Activated CD8-positive, alpha-beta memory T cell treated with anti-CD3 and anti-CD28 coated beads, Interleukin-2, amount 10 ng/mL, durations not matched to agents 7 days and 5 days (primary cell): ENCODE data around the gene ANKRD31. TPM values are rescaled to one million over a fixed set of nuclear protein-coding genes. Genes with fewer than 3 reads are reported as not detected.
"Not testable (repeated sequence)": the region's sequence is repeated elsewhere in the genome, so short reads cannot be mapped to it uniquely, and the experiment has no call there.

Experiments
- ATAC-seq: fragments of 150-1000 bp; cut with Tn5 transposase; one replicate; pipeline ENCODE4 v1.10.0; 2021; ENCODE audit warnings: moderate library complexity
- CTCF ChIA-PET: fragments of 350-600 bp; sonication (Branson Sonifier 250); formaldehyde crosslinking; loops from one replicate; lab custom pipeline; 2021; ENCODE audit warnings: antibody characterized with exemption; lab: Charles Lee
- DNase-seq: peaks from one replicate; pipeline ENCODE4 v3.0.0-alpha.2; 2020
- H3K27ac Mint-ChIP-seq: one replicate; pipeline ENCODE4 v1.8.0; 2021; ENCODE audit warnings: mild to moderate bottlenecking, mixed read lengths
- H3K27me3 Mint-ChIP-seq: one replicate; pipeline ENCODE4 v1.8.0; 2021; ENCODE audit warnings: mixed read lengths
- H3K36me3 Mint-ChIP-seq: one replicate; pipeline ENCODE4 v1.8.0; 2021; ENCODE audit warnings: mild to moderate bottlenecking, mixed read lengths
- H3K4me1 Mint-ChIP-seq: one replicate; pipeline ENCODE4 v1.8.0; 2021; ENCODE audit warnings: mixed read lengths
- H3K4me3 Mint-ChIP-seq: one replicate; pipeline ENCODE4 v1.8.0; 2021; ENCODE audit warnings: mild to moderate bottlenecking, moderate library complexity, mixed read lengths
- H3K9me3 Mint-ChIP-seq: one replicate; pipeline ENCODE4 v1.8.0; 2022; ENCODE audit warnings: low read depth, mixed read lengths
- total RNA-seq, 2 experiments: library from RNA; stranded (reverse); gene quantifications; one replicate each; pipeline ENCODE4 v1.2.3, GENCODE V29; 2021

ANKRD31 gene
- total RNA-seq, 2 experiments from 2014 or later = 0.26 to 0.28 TPM

- CTCF ChIA-PET = no interaction called here
- no peaks in the 10 kb centered on the region for H3K4me1 Mint-ChIP-seq
- ATAC-seq = no peak
- peaks cover 27% of the 10 kb centered on the region for H3K27me3 Mint-ChIP-seq
- no peak overlapping the region for H3K27ac Mint-ChIP-seq
- H3K9me3 Mint-ChIP-seq = no peaks in the 10 kb centered on the region
- no peak overlapping the region for H3K4me3 Mint-ChIP-seq
- H3K36me3 Mint-ChIP-seq = no peaks in the 10 kb centered on the region
- no peak for DNase-seq
These were observed 25.6 kb upstream of the ANKRD31 start for GRCh38 chr5:75262271-75262670.

- no peaks in the 10 kb centered on the region for H3K4me1 Mint-ChIP-seq
- peaks cover 23% of the 10 kb centered on the region for H3K27me3 Mint-ChIP-seq
- peaks cover 2% of the 10 kb centered on the region for H3K9me3 Mint-ChIP-seq
- CTCF ChIA-PET = no interaction called here
- no peak for DNase-seq
- no peak for ATAC-seq
- no peak overlapping the region for H3K27ac Mint-ChIP-seq
- no peaks in the 10 kb centered on the region for H3K36me3 Mint-ChIP-seq
- no peak overlapping the region for H3K4me3 Mint-ChIP-seq
These were observed 24.0 kb upstream of the ANKRD31 start for GRCh38 chr5:75260708-75261107.

- H3K9me3 Mint-ChIP-seq, ATAC-seq, DNase-seq, CTCF ChIA-PET, H3K4me1 Mint-ChIP-seq, H3K36me3 Mint-ChIP-seq, H3K4me3 Mint-ChIP-seq, H3K27ac Mint-ChIP-seq: not testable (repeated sequence)
- H3K27me3 Mint-ChIP-seq = peaks cover 15% of the 10 kb centered on the region
These were observed 13.8 kb upstream of the ANKRD31 start for GRCh38 chr5:75250452-75250851.

- H3K9me3 Mint-ChIP-seq = no peaks in the 10 kb centered on the region
- no peak overlapping the region for H3K27ac Mint-ChIP-seq
- no peaks in the 10 kb centered on the region for H3K4me1 Mint-ChIP-seq
- DNase-seq (no peak), ATAC-seq (no peak)
- CTCF ChIA-PET = no interaction called here
- H3K27me3 Mint-ChIP-seq = peaks cover 7% of the 10 kb centered on the region
- no peaks in the 10 kb centered on the region for H3K36me3 Mint-ChIP-seq
- no peak overlapping the region for H3K4me3 Mint-ChIP-seq
These were observed 8.3 kb upstream of the ANKRD31 start for GRCh38 chr5:75245023-75245422.

- ATAC-seq (no peak), DNase-seq (no peak)
- peaks cover 2% of the 10 kb centered on the region for H3K4me1 Mint-ChIP-seq
- H3K27ac Mint-ChIP-seq = no peak overlapping the region
- H3K4me3 Mint-ChIP-seq = no peak overlapping the region
- H3K9me3 Mint-ChIP-seq = no peaks in the 10 kb centered on the region
- H3K27me3 Mint-ChIP-seq = peaks cover 2% of the 10 kb centered on the region
- no peaks in the 10 kb centered on the region for H3K36me3 Mint-ChIP-seq
- CTCF ChIA-PET = no interaction called here
These were observed 6.8 kb upstream of the ANKRD31 start for GRCh38 chr5:75243510-75243909.

- Mint-ChIP-seq H3K27ac (no peak overlapping the region), H3K4me3 (no peak overlapping the region), H3K9me3 (no peaks in the 10 kb centered on the region), H3K36me3 (no peaks in the 10 kb centered on the region), H3K27me3 (peaks cover 2% of the 10 kb centered on the region), H3K4me1 (peaks cover 3% of the 10 kb centered on the region)
- DNase-seq = no peak
- no peak for ATAC-seq
- CTCF ChIA-PET = no interaction called here
These were observed 6.4 kb upstream of the ANKRD31 start for GRCh38 chr5:75243100-75243499.

- H3K4me1 Mint-ChIP-seq = peaks cover 5% of the 10 kb centered on the region
- no peaks in the 10 kb centered on the region for H3K9me3 Mint-ChIP-seq
- ATAC-seq (no peak), DNase-seq (no peak)
- H3K36me3 Mint-ChIP-seq = no peaks in the 10 kb centered on the region
- no peak overlapping the region for H3K4me3 Mint-ChIP-seq
- H3K27ac Mint-ChIP-seq = no peak overlapping the region
- CTCF ChIA-PET = no interaction called here
- peaks cover 2% of the 10 kb centered on the region for H3K27me3 Mint-ChIP-seq
These were observed 5.4 kb upstream of the ANKRD31 start for GRCh38 chr5:75242067-75242466.

GRCh38 chr5:75239681-75240080 lies 3.0 kb upstream of the ANKRD31 start:
- H3K27ac Mint-ChIP-seq = no peak overlapping the region
- ATAC-seq (no peak), DNase-seq (no peak)
- H3K4me3 Mint-ChIP-seq = no peak overlapping the region
- CTCF ChIA-PET = no interaction called here
- no peaks in the 10 kb centered on the region for H3K9me3 Mint-ChIP-seq
- peaks cover 2% of the 10 kb centered on the region for H3K36me3 Mint-ChIP-seq
- peaks cover 2% of the 10 kb centered on the region for H3K27me3 Mint-ChIP-seq
- peaks cover 19% of the 10 kb centered on the region for H3K4me1 Mint-ChIP-seq

- no peak for ATAC-seq
- DNase-seq = no peak
- H3K9me3 Mint-ChIP-seq = no peaks in the 10 kb centered on the region
- no peaks in the 10 kb centered on the region for H3K27me3 Mint-ChIP-seq
- peak overlapping the region; percentile 86 for H3K4me3 Mint-ChIP-seq
- peaks cover 19% of the 10 kb centered on the region for H3K4me1 Mint-ChIP-seq
- CTCF ChIA-PET = interaction anchor here (0.6 to 2.7 kb wide), 24 partner anchors 12 to 1644 kb away, joined by 3 to 23 read pairs (median 4); partner anchors contain the start of genes CERT1, GCNT4, GFM2 and HMGCR
- H3K36me3 Mint-ChIP-seq = peaks cover 2% of the 10 kb centered on the region
- no peak overlapping the region for H3K27ac Mint-ChIP-seq
These were observed 967 bp downstream of the ANKRD31 start for GRCh38 chr5:75235711-75236110.

GRCh38 chr5:75234251-75234650 lies 2.4 kb downstream of the ANKRD31 start:
- DNase-seq = no peak
- H3K9me3 Mint-ChIP-seq = no peaks in the 10 kb centered on the region
- no peak overlapping the region for H3K27ac Mint-ChIP-seq

GRCh38 chr5:75226916-75227315 lies 9.8 kb downstream of the ANKRD31 start:
- no peaks in the 10 kb centered on the region for H3K4me1 Mint-ChIP-seq
- H3K36me3 Mint-ChIP-seq = no peaks in the 10 kb centered on the region
- no peak overlapping the region for H3K4me3 Mint-ChIP-seq
- no peak for DNase-seq
- H3K27ac Mint-ChIP-seq = no peak overlapping the region
- no peak for ATAC-seq
- CTCF ChIA-PET = no interaction called here
- no peaks in the 10 kb centered on the region for H3K9me3 Mint-ChIP-seq
- H3K27me3 Mint-ChIP-seq = no peaks in the 10 kb centered on the region

More at GRCh38 chr5:75234251-75234650, 2.4 kb downstream of the ANKRD31 start:
- no peak for ATAC-seq
- Mint-ChIP-seq H3K4me1 (peaks cover 19% of the 10 kb centered on the region), H3K4me3 (no peak overlapping the region), H3K36me3 (peaks cover 2% of the 10 kb centered on the region), H3K27me3 (no peaks in the 10 kb centered on the region)
- CTCF ChIA-PET = no interaction called here

- no peak overlapping the region for H3K27ac Mint-ChIP-seq
- CTCF ChIA-PET = no interaction called here
- no peak for DNase-seq
- no peaks in the 10 kb centered on the region for H3K27me3 Mint-ChIP-seq
- no peak overlapping the region for H3K4me3 Mint-ChIP-seq
- no peaks in the 10 kb centered on the region for H3K4me1 Mint-ChIP-seq
- H3K9me3 Mint-ChIP-seq = peaks cover 3% of the 10 kb centered on the region
- peaks cover 3% of the 10 kb centered on the region for H3K36me3 Mint-ChIP-seq
- ATAC-seq = no peak
These were observed 11.2 kb downstream of the ANKRD31 start for GRCh38 chr5:75225506-75225905.

GRCh38 chr5:75220787-75221186 lies 15.9 kb downstream of the ANKRD31 start:
- CTCF ChIA-PET, H3K4me3 Mint-ChIP-seq, H3K27me3 Mint-ChIP-seq, H3K4me1 Mint-ChIP-seq, H3K36me3 Mint-ChIP-seq, DNase-seq, ATAC-seq, H3K27ac Mint-ChIP-seq: not testable (repeated sequence)
- peaks cover 15% of the 10 kb centered on the region for H3K9me3 Mint-ChIP-seq

- H3K36me3 Mint-ChIP-seq = peaks cover 4% of the 10 kb centered on the region
- CTCF ChIA-PET = no interaction called here
- no peak overlapping the region for H3K4me3 Mint-ChIP-seq
- H3K9me3 Mint-ChIP-seq = peaks cover 12% of the 10 kb centered on the region
- no peak overlapping the region for H3K27ac Mint-ChIP-seq
- no peaks in the 10 kb centered on the region for H3K27me3 Mint-ChIP-seq
- DNase-seq (no peak), ATAC-seq (no peak)
- no peaks in the 10 kb centered on the region for H3K4me1 Mint-ChIP-seq
These were observed 21.8 kb downstream of the ANKRD31 start for GRCh38 chr5:75214928-75215327.

GRCh38 chr5:75214409-75214808 lies 22.3 kb downstream of the ANKRD31 start:
- CTCF ChIA-PET = no interaction called here
- no peak overlapping the region for H3K4me3 Mint-ChIP-seq
- no peak overlapping the region for H3K27ac Mint-ChIP-seq
- no peaks in the 10 kb centered on the region for H3K4me1 Mint-ChIP-seq
- H3K27me3 Mint-ChIP-seq = no peaks in the 10 kb centered on the region
- no peak for DNase-seq
- ATAC-seq = no peak
- peaks cover 12% of the 10 kb centered on the region for H3K9me3 Mint-ChIP-seq
- peaks cover 4% of the 10 kb centered on the region for H3K36me3 Mint-ChIP-seq
